Body of pancreas (tissue), 4 donors: ENCODE measurements around the gene GREB1.

Experiments
- CTCF ChIP-seq, 7 experiments: fragments of 450-650 bp in 4 of 7; fragments of 200-600 bp in 3 of 7; sonication (generic) in 3 of 7; IDR thresholded peaks; one replicate each; pipeline ENCODE4 v1.5.1; 2016 to 2019; ENCODE audit warnings: antibody characterized with exemption in 7 of 7
- POLR2A ChIP-seq, 3 donors: fragments of 450-650 bp; IDR thresholded peaks; one replicate each; pipeline ENCODE4 v1.6.1; 2016; ENCODE audit warnings: antibody characterized with exemption in 3 of 3, mild to moderate bottlenecking in 2 of 3

- TF ChIP-seq CTCF (IDR thresholded peaks at IDR 0.05) (no peak), POLR2A (IDR thresholded peaks at IDR 0.05) (no peak)
Observed at GRCh38 chr2:11576398-11576797, 42.6 kb downstream of the GREB1 start.
